SJCRH30 (cell line): ENCODE measurements around the gene NUDT2. TPM values are rescaled to one million over a fixed set of nuclear protein-coding genes. Genes with fewer than 3 reads are reported as not detected.
"Not testable (repeated sequence)": the region's sequence is repeated elsewhere in the genome, so short reads cannot be mapped to it uniquely, and the experiment has no call there.

Experiments used
- DNase-seq, 2 experiments: peaks; one replicate each; pipeline ENCODE4 v3.0.0-alpha.2; 2015 to 2020
- H3K27ac ChIP-seq: fragments of 250-450 bp; sonication (Bioruptor Pico); 2 replicates; pipeline ENCODE4 v1.5.1; 2020; ENCODE audit warnings: mild to moderate bottlenecking, moderate library complexity
- H3K27me3 ChIP-seq: fragments of 250-450 bp; sonication (Bioruptor Pico); 2 replicates; pipeline ENCODE4 v1.5.1; 2020; ENCODE audit warnings: mild to moderate bottlenecking, moderate library complexity
- H3K36me3 ChIP-seq: fragments of 250-450 bp; sonication (Bioruptor Pico); 2 replicates; pipeline ENCODE4 v1.5.1; 2020; ENCODE audit warnings: mild to moderate bottlenecking, moderate library complexity
- H3K4me1 ChIP-seq: fragments of 250-450 bp; sonication (Bioruptor Pico); 2 replicates; pipeline ENCODE4 v1.5.1; 2020; ENCODE audit warnings: mild to moderate bottlenecking, moderate library complexity
- H3K4me3 ChIP-seq: fragments of 250-450 bp; sonication (Bioruptor Pico); 2 replicates; pipeline ENCODE4 v1.5.1; 2020; ENCODE audit warnings: mild to moderate bottlenecking, moderate library complexity
- H3K9me3 ChIP-seq: fragments of 250-450 bp; sonication (Bioruptor Pico); replicated peaks from 2 replicates; pipeline ENCODE4 v1.5.1; 2020; ENCODE audit warnings: mild to moderate bottlenecking, moderate library complexity
- total RNA-seq: library from RNA; depleted of rRNA; stranded (reverse); fragments of >200 nt; shearing (Covaris generic); gene quantifications from 2 replicates; pipeline ENCODE4 v1.2.3, GENCODE V29; 2014; rRNA removed

NUDT2 gene
- total RNA-seq: 9.4 TPM in 2 replicates

DNA sequence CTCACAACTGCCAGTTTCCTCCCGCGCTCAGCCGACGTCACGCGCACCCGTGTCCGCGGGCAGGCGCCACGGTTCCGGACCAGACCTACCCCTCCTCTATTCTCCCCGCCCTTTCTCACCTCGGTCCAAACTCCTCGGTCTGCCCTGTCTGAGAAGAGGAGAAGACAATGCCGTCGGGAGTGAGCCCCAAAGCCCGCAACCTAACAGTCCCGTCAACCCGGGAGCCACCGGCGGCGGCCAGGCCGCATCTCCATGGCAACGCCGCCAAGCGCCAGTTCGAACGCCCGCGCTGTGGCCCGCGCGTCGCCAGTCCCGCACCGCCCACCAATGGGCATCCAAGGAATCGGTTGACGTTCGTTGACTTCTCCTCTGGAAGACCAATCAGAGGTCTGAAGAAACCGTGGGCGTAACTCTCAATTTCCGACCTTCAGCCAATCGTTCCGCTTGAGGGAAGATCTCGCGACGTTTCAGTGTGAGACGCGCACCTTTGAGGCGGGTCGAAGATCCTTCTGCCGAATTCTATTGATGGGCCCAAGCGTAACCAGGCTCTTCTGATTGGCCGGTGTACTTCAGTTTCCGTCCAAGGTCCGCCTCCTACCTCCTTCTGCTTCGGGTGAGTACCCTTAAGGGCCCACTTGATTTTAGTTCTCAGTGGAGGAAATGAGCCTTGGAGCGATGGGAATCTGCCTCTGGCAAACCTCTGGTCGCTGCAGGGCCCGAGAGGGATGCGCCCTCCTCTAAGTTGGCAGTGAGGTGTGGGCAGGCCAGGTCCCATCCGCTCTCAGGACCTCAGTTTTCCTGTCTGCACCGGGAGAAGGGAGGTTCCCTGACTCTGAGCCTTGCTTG lies at the start of gene NUDT2, which contains the start of gene KIF24:
TSS of gene NUDT2 (plus strand) at position 583 of the 846 bp plus-strand sequence. CDS start 9,471 bp downstream, outside the sequence.
TSS of gene KIF24 (minus strand) at position 282 of the 846 bp plus-strand sequence. CDS start 17,922 bp downstream, outside the sequence.
- no peaks in the 10 kb centered on the region for H3K9me3 ChIP-seq
- H3K36me3 ChIP-seq: no peaks in the 10 kb centered on the region
- peak within 1 kb of the TSS; percentile 75 for H3K4me3 ChIP-seq
- DNase-seq: peak; percentile 98 to 99
- no peaks in the 10 kb centered on the region for H3K4me1 ChIP-seq
- H3K27ac ChIP-seq: peak within 1 kb of the TSS; percentile 69
- H3K27me3 ChIP-seq: no peaks in the 10 kb centered on the region

GRCh38 chr9:34282096-34282495 lies 47.3 kb upstream of the NUDT2 start:
- Histone ChIP-seq H3K27me3 (no peaks in the 10 kb centered on the region), H3K4me1 (no peaks in the 10 kb centered on the region), H3K36me3 (no peaks in the 10 kb centered on the region; the same call in 1 of the 2 replicates), H3K27ac (no peak overlapping the region), H3K4me3 (no peak overlapping the region), H3K9me3 (no peaks in the 10 kb centered on the region)
- no peak for DNase-seq

- Histone ChIP-seq H3K27me3 (no peaks in the 10 kb centered on the region), H3K27ac (no peak overlapping the region), H3K4me3 (no peak overlapping the region), H3K9me3 (no peaks in the 10 kb centered on the region), H3K36me3 (no peaks in the 10 kb centered on the region; the same call in 1 of the 2 replicates), H3K4me1 (no peaks in the 10 kb centered on the region)
- DNase-seq: no peak
Measured at GRCh38 chr9:34289159-34289558, 40.2 kb upstream of the NUDT2 start.

DNA sequence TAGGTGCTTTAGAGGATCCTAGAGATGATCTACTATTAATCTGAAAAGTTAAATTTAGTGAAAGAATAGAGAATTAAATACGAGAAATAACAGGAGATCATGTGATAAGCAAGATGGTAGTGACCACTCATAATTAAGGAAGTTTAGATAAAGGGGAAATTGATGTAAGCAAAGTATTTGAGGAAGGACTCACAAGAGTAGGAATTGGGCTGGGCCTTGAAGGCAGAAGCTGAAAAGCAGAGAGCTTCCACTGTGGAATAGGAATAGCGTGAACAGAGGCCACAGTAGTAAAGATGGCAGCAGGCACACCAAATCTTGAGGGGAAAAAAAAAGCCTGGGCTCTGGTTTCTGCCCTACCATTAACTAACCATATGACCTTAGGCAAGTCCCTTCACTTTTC lies 38.3 kb upstream of the NUDT2 start:
- Histone ChIP-seq H3K27me3 (no peaks in the 10 kb centered on the region), H3K9me3 (no peaks in the 10 kb centered on the region), H3K36me3 (no peaks in the 10 kb centered on the region; the same call in 1 of the 2 replicates), H3K4me3 (no peak overlapping the region), H3K4me1 (no peaks in the 10 kb centered on the region), H3K27ac (no peak overlapping the region)
- no peak for DNase-seq

GRCh38 chr9:34291423-34291822 lies 37.9 kb upstream of the NUDT2 start:
- Histone ChIP-seq H3K36me3 (no peaks in the 10 kb centered on the region; the same call in 1 of the 2 replicates), H3K4me3 (no peak overlapping the region), H3K9me3 (no peaks in the 10 kb centered on the region), H3K4me1 (no peaks in the 10 kb centered on the region), H3K27me3 (no peaks in the 10 kb centered on the region), H3K27ac (no peak overlapping the region)
- DNase-seq: no peak

- Histone ChIP-seq H3K9me3 (no peaks in the 10 kb centered on the region), H3K36me3 (peaks cover 5% of the 10 kb centered on the region; the same call in 1 of the 2 replicates), H3K27me3 (no peaks in the 10 kb centered on the region), H3K4me3 (no peak overlapping the region), H3K4me1 (no peaks in the 10 kb centered on the region), H3K27ac (no peak overlapping the region)
- no peak for DNase-seq
Measured at GRCh38 chr9:34292552-34292951, 36.8 kb upstream of the NUDT2 start.

DNA sequence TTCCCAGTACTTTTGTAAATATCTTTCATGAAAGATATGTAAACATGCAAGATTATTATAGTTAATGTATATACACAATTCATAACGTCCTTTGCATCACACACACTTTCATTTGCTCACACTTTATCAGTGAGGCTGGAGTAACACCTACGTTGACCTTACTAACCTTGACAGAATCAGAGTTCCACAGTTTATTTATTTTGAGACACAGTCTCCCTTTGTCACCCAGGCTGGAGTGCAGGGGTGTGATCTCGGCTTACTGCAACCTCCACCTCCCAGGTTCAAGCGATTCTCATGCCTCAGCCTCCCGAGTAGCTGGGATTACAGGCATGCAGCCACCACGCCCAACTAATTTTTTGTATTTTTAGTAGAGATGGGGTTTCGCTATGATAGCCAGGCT lies 28.3 kb upstream of the NUDT2 start:
- H3K4me1 ChIP-seq, H3K27ac ChIP-seq, H3K4me3 ChIP-seq, H3K36me3 ChIP-seq, H3K9me3 ChIP-seq, H3K27me3 ChIP-seq, DNase-seq: not testable (repeated sequence)

GRCh38 chr9:34308316-34308715 lies 21.1 kb upstream of the NUDT2 start:
- not testable (repeated sequence) for H3K4me3 ChIP-seq, DNase-seq, H3K27me3 ChIP-seq, H3K27ac ChIP-seq, H3K36me3 ChIP-seq, H3K9me3 ChIP-seq
- peaks cover 14% of the 10 kb centered on the region for H3K4me1 ChIP-seq

- DNase-seq: peak in 1 of 2 experiments; percentile 43
- Histone ChIP-seq H3K27me3 (no peaks in the 10 kb centered on the region), H3K27ac (no peak overlapping the region), H3K4me3 (no peak overlapping the region), H3K4me1 (peaks cover 14% of the 10 kb centered on the region), H3K9me3 (no peaks in the 10 kb centered on the region), H3K36me3 (no peaks in the 10 kb centered on the region)
Measured at GRCh38 chr9:34310215-34310614, 19.2 kb upstream of the NUDT2 start.

GRCh38 chr9:34311499-34312185 lies 17.7 kb upstream of the NUDT2 start:
- H3K9me3 ChIP-seq: no peaks in the 10 kb centered on the region
- no peak for DNase-seq
- no peak overlapping the region for H3K27ac ChIP-seq

GRCh38 chr9:34317436-34317835 lies 11.9 kb upstream of the NUDT2 start:
- Histone ChIP-seq H3K27me3 (no peaks in the 10 kb centered on the region), H3K9me3 (no peaks in the 10 kb centered on the region), H3K27ac (no peak overlapping the region), H3K36me3 (no peaks in the 10 kb centered on the region), H3K4me3 (no peak overlapping the region), H3K4me1 (no peaks in the 10 kb centered on the region; the same call in 1 of the 2 replicates)
- no peak for DNase-seq

More at GRCh38 chr9:34311499-34312185, 17.7 kb upstream of the NUDT2 start:
- Histone ChIP-seq H3K27me3 (no peaks in the 10 kb centered on the region), H3K36me3 (no peaks in the 10 kb centered on the region), H3K4me1 (peaks cover 14% of the 10 kb centered on the region), H3K4me3 (no peak overlapping the region)

DNA sequence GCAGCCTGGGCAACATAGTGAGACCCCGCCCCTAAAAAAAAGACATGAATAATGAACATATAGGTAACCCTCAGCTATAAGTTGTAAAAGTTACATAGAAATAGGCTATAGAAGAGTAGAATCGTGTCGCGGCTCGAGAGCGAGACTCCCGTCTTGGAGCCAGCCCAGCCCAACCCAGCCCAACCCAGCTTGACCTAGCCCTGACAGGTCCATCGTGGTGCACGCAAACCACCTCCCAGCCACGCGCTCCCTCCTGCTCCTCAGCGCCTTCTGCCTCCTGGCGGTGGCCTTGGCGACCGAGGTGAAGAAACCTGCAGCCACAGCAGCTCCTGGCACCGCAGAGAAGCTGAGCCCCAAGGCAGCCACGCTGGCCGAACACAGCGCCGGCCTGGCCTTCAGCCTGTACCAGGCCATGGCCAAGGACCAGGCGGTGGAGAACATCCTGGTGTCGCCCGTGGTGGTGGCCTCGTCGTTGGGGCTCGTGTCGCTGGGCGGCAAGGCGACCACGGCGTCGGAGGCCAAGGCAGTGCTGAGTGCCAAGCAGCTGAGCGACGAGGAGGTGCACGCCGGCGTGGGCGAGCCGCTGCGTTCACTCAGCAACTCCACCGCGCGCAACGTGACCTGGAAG lies 11.1 kb upstream of the NUDT2 start:
- Histone ChIP-seq H3K9me3 (no peaks in the 10 kb centered on the region), H3K36me3 (no peaks in the 10 kb centered on the region), H3K4me3 (no peak overlapping the region), H3K4me1 (peaks cover 7% of the 10 kb centered on the region), H3K27ac (no peak overlapping the region), H3K27me3 (no peaks in the 10 kb centered on the region)
- no peak for DNase-seq

- Histone ChIP-seq H3K4me1 (peaks cover 12% of the 10 kb centered on the region), H3K36me3 (no peaks in the 10 kb centered on the region), H3K27me3 (no peaks in the 10 kb centered on the region), H3K9me3 (no peaks in the 10 kb centered on the region), H3K27ac (no peak overlapping the region), H3K4me3 (no peak overlapping the region)
- DNase-seq: no peak
Measured at GRCh38 chr9:34321451-34321850, 7.9 kb upstream of the NUDT2 start.

- no peaks in the 10 kb centered on the region for H3K36me3 ChIP-seq
- peaks cover 12% of the 10 kb centered on the region for H3K4me1 ChIP-seq
- H3K4me3 ChIP-seq: no peak overlapping the region
- no peaks in the 10 kb centered on the region for H3K9me3 ChIP-seq
- H3K27me3 ChIP-seq: no peaks in the 10 kb centered on the region
- peak in 1 of 2 experiments; percentile 11 for DNase-seq
- peak overlapping the region; percentile 47 for H3K27ac ChIP-seq
Measured at GRCh38 chr9:34322899-34323591, 6.3 kb upstream of the NUDT2 start.
